Bronchial epithelial cell (primary cell): ENCODE results near the gene SLC6A19. TPM values are rescaled to one million over a fixed set of nuclear protein-coding genes. Genes with fewer than 3 reads are reported as not detected.
A peak's percentile ranks its signal among the peaks of the same experiment; 100 is the strongest.

Experiments
- DNase-seq: peaks from one replicate; pipeline ENCODE4 v3.0.0-alpha.2; 2010; ENCODE audit warnings: low read depth
- FAIRE-seq: peaks from 2 replicates; lab custom pipeline; 2011; peaks lifted over from hg19 to GRCh38; lab: Jason Lieb, UNC
- H3K27me3 ChIP-seq: 2 replicates; pipeline ENCODE4 v1.5.1; 2011; ENCODE audit warnings: low read length; ENCODE audit not compliant: control insufficient read depth, insufficient read depth
- H3K36me3 ChIP-seq: 2 replicates; pipeline ENCODE4 v1.5.1; 2011; ENCODE audit warnings: low read length; ENCODE audit not compliant: control insufficient read depth, insufficient read depth
- H3K4me3 ChIP-seq: 2 replicates; pipeline ENCODE4 v1.5.1; 2011; ENCODE audit warnings: mild to moderate bottlenecking, low read depth, low read length, control low read depth
- total RNA-seq: library from RNA; depleted of rRNA; stranded (reverse); fragments of >200 nt; gene quantifications from 2 replicates; pipeline ENCODE4 v1.2.1, GENCODE V29; 2014
- TF ChIP-seq, protein P1 (sequence below): IDR thresholded peaks from 2 replicates; pipeline ENCODE4 v1.5.1; 2011; ENCODE audit warnings: mild to moderate bottlenecking, moderate library complexity, low read length, control low read depth, inconsistent platforms; ENCODE audit not compliant: insufficient read depth, severe bottlenecking

Gene SLC6A19
- total RNA-seq, 1 donor from 2014 or later, result not detected

DNA sequence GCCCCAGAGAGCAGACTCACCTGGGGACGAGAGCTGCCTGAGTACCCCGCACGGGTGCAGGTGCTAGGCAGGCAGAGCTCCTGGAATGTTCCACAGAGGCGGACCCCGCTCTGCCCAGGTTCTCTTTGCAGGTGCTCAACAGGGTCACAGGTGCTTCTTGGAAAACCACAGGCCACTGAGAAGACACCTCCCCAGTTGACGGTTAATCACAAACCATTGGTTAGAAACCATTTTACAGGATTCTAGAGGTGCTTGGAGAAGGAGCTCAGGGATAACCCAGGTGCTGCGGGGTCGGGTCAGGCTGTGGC is 17.3 kb upstream of the SLC6A19 start:
- H3K4me3 ChIP-seq, result no peak overlapping the region
- FAIRE-seq, result no peak
- TF ChIP-seq, protein P1, sequence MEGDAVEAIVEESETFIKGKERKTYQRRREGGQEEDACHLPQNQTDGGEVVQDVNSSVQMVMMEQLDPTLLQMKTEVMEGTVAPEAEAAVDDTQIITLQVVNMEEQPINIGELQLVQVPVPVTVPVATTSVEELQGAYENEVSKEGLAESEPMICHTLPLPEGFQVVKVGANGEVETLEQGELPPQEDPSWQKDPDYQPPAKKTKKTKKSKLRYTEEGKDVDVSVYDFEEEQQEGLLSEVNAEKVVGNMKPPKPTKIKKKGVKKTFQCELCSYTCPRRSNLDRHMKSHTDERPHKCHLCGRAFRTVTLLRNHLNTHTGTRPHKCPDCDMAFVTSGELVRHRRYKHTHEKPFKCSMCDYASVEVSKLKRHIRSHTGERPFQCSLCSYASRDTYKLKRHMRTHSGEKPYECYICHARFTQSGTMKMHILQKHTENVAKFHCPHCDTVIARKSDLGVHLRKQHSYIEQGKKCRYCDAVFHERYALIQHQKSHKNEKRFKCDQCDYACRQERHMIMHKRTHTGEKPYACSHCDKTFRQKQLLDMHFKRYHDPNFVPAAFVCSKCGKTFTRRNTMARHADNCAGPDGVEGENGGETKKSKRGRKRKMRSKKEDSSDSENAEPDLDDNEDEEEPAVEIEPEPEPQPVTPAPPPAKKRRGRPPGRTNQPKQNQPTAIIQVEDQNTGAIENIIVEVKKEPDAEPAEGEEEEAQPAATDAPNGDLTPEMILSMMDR, result no peak
- H3K36me3 ChIP-seq, result no peaks in the 10 kb centered on the region
- no peak for DNase-seq
- H3K27me3 ChIP-seq, result peaks cover 2% of the 10 kb centered on the region

GRCh38 chr5:1184481-1184880 is 16.9 kb upstream of the SLC6A19 start:
- peaks cover 2% of the 10 kb centered on the region for H3K27me3 ChIP-seq

GRCh38 chr5:1185038-1185627 is 16.3 kb upstream of the SLC6A19 start:
- Histone ChIP-seq H3K4me3 (no peak overlapping the region), H3K36me3 (no peaks in the 10 kb centered on the region), H3K27me3 (peaks cover 2% of the 10 kb centered on the region)
- TF ChIP-seq, protein P1, result no peak
- FAIRE-seq (peak; percentile 75), DNase-seq (no peak)

More at GRCh38 chr5:1184481-1184880, 16.9 kb upstream of the SLC6A19 start:
- Histone ChIP-seq H3K36me3 (no peaks in the 10 kb centered on the region), H3K4me3 (no peak overlapping the region)
- DNase-seq, result no peak
- no peak for FAIRE-seq
- TF ChIP-seq, protein P1, result no peak

DNA sequence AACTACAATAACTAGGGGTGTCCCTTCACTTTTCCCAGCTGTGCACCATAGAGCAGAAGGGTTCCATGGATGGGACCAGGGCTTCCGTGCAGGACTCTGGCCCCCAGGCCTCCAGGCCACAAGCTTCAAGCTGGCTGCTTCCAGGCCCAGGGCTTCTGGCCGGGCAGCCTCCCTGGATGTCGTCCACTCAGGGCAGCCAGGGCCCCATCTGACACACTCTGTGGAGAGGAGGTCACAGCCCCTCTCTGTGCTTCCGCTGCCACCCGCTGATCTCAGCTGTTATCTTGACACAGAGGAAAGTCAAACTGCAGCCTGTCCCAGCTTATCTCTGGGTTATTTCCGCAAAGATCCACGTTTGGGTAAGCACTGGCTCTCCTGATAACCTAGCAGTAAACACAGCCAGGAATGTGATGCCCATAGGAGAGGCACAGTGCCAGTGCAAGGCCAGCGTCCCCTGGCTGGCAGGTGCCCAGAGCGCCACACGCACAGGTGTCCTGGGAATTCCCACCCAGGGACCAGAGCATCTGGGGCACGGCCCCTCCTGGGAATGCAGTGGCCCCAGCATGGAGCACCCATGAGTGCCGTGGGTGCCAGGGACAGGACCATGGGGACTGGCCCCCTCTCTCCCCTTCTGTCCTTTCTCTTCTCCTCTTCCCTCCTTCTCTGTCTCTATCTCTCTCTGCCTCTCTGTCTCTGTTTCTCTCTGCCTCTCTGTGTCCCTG is 15.6 kb upstream of the SLC6A19 start:
- Histone ChIP-seq H3K27me3 (peaks cover 2% of the 10 kb centered on the region), H3K4me3 (no peak overlapping the region), H3K36me3 (no peaks in the 10 kb centered on the region)
- FAIRE-seq, result no peak
- no peak for DNase-seq
- TF ChIP-seq, protein P1, result no peak

GRCh38 chr5:1186351-1187233 is 14.8 kb upstream of the SLC6A19 start:
- H3K4me3 ChIP-seq, result no peak overlapping the region
- no peak for DNase-seq
- no peaks in the 10 kb centered on the region for H3K36me3 ChIP-seq
- TF ChIP-seq, protein P1, result no peak
- no peak for FAIRE-seq
- H3K27me3 ChIP-seq, result peaks cover 2% of the 10 kb centered on the region
